ENCODE measurements around the gene PCDH19. TPM values are rescaled to one million over a fixed set of nuclear protein-coding genes. Genes with fewer than 3 reads are reported as not detected.
A peak's percentile ranks its signal among the peaks of the same experiment; 100 is the strongest.

The PCDH19 gene, protein sequence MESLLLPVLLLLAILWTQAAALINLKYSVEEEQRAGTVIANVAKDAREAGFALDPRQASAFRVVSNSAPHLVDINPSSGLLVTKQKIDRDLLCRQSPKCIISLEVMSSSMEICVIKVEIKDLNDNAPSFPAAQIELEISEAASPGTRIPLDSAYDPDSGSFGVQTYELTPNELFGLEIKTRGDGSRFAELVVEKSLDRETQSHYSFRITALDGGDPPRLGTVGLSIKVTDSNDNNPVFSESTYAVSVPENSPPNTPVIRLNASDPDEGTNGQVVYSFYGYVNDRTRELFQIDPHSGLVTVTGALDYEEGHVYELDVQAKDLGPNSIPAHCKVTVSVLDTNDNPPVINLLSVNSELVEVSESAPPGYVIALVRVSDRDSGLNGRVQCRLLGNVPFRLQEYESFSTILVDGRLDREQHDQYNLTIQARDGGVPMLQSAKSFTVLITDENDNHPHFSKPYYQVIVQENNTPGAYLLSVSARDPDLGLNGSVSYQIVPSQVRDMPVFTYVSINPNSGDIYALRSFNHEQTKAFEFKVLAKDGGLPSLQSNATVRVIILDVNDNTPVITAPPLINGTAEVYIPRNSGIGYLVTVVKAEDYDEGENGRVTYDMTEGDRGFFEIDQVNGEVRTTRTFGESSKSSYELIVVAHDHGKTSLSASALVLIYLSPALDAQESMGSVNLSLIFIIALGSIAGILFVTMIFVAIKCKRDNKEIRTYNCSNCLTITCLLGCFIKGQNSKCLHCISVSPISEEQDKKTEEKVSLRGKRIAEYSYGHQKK (N-terminal part only)
- total RNA-seq (2021) = 0.04 and 0.05 TPM in 2 replicates
- percentile 10 among the genes with signal in this experiment for Bru-seq, nascent RNA
- percentile 11 among the genes with signal in this experiment for BruChase-seq, experiment 1, labeled RNA remaining after a 2-hour chase
- percentile 7 among the genes with signal in this experiment for BruChase-seq, experiment 2, labeled RNA remaining after a 6-hour chase
- long read RNA-seq = 0 reads

DNA sequence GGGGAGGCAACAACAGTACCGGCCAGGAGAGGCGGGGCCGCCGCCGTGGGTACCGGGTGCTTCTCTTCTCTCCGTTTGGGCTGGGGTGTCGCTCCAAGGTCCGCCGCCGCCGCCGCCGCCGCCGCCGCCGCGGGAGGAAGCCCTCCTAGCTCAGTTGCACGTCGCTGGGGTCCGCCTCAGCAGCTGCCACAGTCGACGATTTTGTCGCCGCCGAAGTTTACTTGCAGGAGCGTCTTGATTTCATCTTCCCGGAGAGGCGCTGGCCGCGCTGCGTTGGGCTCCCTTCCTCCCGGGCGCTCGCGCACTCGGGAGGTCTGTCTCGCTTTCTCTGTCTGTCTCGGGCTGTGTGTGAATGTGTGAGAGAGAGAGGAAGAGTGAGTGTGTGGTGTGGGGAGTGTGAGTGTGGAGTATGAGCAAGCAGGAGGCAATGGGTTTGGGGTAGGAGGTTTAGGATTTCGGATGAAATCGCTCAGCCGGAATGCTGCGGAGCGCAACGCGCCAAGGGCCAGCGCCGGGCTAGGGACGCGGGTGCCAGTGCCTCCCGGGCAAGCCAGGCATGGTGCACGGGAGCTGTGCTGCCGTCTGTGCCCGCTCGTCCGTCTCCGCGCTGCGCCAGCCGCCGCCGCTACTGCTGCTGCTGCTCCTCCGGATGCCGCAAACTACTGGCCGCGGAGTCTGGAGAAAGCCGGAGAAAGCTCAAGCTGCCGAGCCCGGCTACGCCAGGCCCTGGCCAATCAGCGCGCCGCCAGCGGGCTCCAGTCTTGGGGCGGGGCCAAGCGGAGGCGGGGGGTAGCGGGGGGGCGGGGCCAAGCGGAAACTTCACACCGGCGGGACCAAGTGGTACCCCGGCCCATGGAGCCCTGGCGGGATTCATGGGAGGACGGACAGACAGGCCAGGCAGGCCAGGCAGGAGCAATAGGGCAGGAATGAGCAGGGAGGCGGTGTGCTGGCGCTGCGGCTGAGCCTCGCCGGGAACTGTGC is at the start of gene PCDH19:
Gene PCDH19, minus strand, starts transcription at position 664 of the 981 bp plus-strand sequence. CDS start 1,676 bp downstream, outside the sequence.
- H3K4me3 ChIP-seq = no peak within 1 kb of the TSS
- H3K9me3 ChIP-seq (ENCODE audit: insufficient read depth, low read depth) = no peaks in the 10 kb centered on the region
- H3K4me1 ChIP-seq (replicated peaks; ENCODE audit: insufficient read depth) = no peaks in the 10 kb centered on the region
- intact Hi-C loops (cut with micrococcal nuclease; ENCODE audit: unreplicated experiment) = no loop called here
- CTCF ChIA-PET = no interaction called here
- POLR2A ChIA-PET (ENCODE audit: unreplicated experiment) = no interaction called here
- no peak within 1 kb of the TSS for H3K27ac ChIP-seq
- no peak for TF ChIP-seq EZH2 (IDR thresholded peaks at IDR 0.05; ENCODE audit: low read depth)
- TF ChIP-seq, protein P1, sequence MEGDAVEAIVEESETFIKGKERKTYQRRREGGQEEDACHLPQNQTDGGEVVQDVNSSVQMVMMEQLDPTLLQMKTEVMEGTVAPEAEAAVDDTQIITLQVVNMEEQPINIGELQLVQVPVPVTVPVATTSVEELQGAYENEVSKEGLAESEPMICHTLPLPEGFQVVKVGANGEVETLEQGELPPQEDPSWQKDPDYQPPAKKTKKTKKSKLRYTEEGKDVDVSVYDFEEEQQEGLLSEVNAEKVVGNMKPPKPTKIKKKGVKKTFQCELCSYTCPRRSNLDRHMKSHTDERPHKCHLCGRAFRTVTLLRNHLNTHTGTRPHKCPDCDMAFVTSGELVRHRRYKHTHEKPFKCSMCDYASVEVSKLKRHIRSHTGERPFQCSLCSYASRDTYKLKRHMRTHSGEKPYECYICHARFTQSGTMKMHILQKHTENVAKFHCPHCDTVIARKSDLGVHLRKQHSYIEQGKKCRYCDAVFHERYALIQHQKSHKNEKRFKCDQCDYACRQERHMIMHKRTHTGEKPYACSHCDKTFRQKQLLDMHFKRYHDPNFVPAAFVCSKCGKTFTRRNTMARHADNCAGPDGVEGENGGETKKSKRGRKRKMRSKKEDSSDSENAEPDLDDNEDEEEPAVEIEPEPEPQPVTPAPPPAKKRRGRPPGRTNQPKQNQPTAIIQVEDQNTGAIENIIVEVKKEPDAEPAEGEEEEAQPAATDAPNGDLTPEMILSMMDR (conservative IDR thresholded peaks at IDR 0.05) = no peak
- BruUV-seq (replicated peaks) = no TSS peak
- H3K4me2 ChIP-seq = no peak within 1 kb of the TSS
- H3K79me2 ChIP-seq (ENCODE audit: low read depth) = no peaks in the 10 kb centered on the region
- DNase-seq = no peak
- no peaks in the 10 kb centered on the region for H4K20me1 ChIP-seq (ENCODE audit: insufficient read depth)
- no peaks in the 10 kb centered on the region for H3F3A ChIP-seq (ENCODE audit: insufficient read depth, low read depth)
- no peak within 1 kb of the TSS for H2AFZ ChIP-seq
- H3K27me3 ChIP-seq (ENCODE audit: insufficient read depth, low read depth) = no peaks in the 10 kb centered on the region
- H3K36me3 ChIP-seq (ENCODE audit: low read depth) = no peaks in the 10 kb centered on the region
- no peaks in the 10 kb centered on the region for H3K9me2 ChIP-seq (ENCODE audit: insufficient read depth)

DNA sequence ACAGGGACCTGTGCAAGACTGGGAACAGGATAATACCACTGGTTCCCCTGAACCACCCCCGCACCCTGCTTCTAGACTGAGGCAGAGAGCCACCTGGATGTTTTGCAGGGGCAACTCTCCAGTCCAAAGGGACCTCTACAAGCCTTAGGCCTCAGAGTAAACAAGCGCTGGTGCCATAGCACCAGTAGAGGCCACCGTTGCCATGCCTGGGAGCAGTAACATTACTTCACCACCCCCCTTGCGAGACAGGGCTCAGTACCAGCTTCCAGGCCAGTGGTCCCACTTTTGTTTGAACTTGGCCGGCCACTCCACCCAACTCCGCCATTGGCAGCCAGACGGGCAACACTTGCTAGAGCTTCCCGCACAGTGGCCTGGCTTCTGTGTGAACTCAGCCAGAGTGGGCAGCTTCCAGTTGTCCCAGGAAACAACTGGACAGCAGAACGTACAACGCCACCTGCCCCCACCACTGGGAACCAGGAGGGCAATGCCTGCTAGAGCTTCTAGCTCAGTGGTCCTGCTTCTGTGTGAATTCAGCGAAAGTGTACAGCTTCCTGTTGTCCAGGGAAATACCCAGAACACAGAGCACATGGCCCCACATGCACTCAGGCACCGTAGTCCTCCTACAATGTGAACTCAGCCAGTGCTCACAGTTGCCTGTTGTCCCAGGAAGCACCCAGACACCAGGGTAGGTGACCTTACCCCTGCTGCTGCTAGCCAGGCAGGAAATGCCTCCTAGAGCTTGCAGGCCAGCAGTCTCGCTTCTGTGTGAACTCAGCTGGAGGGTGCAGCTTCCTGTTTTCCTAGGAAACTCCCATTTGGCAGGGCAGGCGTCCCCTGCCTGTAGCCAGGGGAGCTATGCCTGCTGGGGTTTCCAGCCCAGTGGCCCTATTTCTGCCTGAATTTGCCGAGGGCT is 39.9 kb upstream of the PCDH19 start:
- H2AFZ ChIP-seq = no peak overlapping the region
- H3F3A ChIP-seq (ENCODE audit: insufficient read depth, low read depth) = no peaks in the 10 kb centered on the region
- H3K4me1 ChIP-seq (replicated peaks; ENCODE audit: insufficient read depth) = no peaks in the 10 kb centered on the region
- DNase-seq = no peak
- no peaks in the 10 kb centered on the region for H3K9me3 ChIP-seq (ENCODE audit: insufficient read depth, low read depth)
- H3K9me2 ChIP-seq (ENCODE audit: insufficient read depth) = no peaks in the 10 kb centered on the region; the same call in 1 of the 2 replicates
- no peak overlapping the region for H3K4me3 ChIP-seq
- H3K27me3 ChIP-seq (ENCODE audit: insufficient read depth, low read depth) = no peaks in the 10 kb centered on the region
- H3K36me3 ChIP-seq (ENCODE audit: low read depth) = no peaks in the 10 kb centered on the region
- no peak overlapping the region for H3K4me2 ChIP-seq
- H3K27ac ChIP-seq = no peak overlapping the region
- H4K20me1 ChIP-seq (ENCODE audit: insufficient read depth) = no peaks in the 10 kb centered on the region
- ChIA-PET CTCF (no interaction called here), POLR2A (ENCODE audit: unreplicated experiment) (no interaction called here)
- no TSS peak for BruUV-seq (replicated peaks)
- H3K79me2 ChIP-seq (ENCODE audit: low read depth) = no peaks in the 10 kb centered on the region
- intact Hi-C loops (cut with micrococcal nuclease; ENCODE audit: unreplicated experiment) = loop anchor here (5.0 kb wide), 1 partner anchor 317 kb away; no protein-coding TSS in a partner anchor
- TF ChIP-seq EZH2 (IDR thresholded peaks at IDR 0.05; ENCODE audit: low read depth) = no peak
- TF ChIP-seq, protein P1 (conservative IDR thresholded peaks at IDR 0.05) = no peak
